ENCODE data around the gene FAM177A1.
"Not testable (repeated sequence)": the region's sequence is repeated elsewhere in the genome, so short reads cannot be mapped to it uniquely, and the experiment has no call there.

Gene FAM177A1, protein sequence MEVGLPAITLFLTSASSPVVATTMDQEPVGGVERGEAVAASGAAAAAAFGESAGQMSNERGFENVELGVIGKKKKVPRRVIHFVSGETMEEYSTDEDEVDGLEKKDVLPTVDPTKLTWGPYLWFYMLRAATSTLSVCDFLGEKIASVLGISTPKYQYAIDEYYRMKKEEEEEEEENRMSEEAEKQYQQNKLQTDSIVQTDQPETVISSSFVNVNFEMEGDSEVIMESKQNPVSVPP

DNA sequence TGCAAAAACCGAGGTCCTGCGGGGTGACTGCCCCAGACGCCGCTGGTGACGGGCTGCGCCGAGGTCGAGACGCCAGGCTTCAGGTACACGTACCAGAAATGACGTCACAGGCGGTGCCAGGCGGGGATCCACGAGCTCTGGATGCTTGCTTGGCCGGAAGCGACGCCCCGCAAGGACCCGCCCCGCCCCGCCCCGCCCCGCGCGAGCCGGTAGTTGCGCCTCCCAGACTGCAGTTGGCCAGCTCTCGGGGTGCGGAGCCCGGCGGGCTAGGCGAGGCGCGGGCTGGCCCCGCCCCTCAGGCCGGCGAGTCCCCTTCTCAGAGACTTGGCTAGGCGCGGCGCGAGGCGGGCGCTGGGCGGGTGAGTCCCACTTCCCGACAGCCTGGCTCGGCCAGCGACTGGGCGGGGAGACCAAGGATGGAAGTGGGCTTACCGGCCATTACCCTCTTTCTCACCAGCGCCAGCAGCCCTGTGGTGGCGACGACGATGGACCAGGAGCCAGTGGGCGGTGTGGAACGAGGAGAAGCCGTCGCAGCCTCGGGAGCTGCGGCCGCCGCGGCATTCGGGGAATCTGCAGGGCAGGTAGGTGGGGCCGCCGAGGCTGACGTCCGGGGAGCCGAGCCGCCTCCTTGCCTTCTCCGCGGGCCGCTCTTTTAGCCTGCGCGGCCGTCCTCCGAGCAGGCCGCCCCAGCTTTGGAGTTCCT lies at the start of gene FAM177A1:
Gene FAM177A1 (plus strand): TSS at position 225 of the 703 bp plus-strand sequence. CDS start 192 bp downstream, at position 417.
- DNase-seq = peak; percentile 97

DNA sequence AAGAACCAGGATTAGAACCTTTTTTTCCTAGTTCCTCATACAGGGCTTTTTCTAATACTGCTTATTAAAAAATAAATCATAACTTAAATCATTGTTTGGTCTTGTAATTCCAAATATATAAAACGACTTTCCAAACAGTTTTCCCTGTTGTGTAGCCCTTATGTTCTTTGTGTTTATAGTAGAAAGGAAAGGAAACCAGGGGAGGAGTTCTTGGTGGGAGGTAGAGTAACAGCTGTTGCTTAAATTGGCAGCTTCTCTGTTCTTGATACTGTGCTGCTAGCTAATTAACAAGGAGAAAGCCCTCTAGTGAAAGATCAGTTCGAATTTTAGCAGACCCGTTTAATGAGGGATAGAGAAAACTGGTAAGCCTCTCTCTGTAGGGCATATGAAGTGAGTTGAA lies 48.3 kb upstream of the FAM177A1 start:
- no peak for DNase-seq

DNA sequence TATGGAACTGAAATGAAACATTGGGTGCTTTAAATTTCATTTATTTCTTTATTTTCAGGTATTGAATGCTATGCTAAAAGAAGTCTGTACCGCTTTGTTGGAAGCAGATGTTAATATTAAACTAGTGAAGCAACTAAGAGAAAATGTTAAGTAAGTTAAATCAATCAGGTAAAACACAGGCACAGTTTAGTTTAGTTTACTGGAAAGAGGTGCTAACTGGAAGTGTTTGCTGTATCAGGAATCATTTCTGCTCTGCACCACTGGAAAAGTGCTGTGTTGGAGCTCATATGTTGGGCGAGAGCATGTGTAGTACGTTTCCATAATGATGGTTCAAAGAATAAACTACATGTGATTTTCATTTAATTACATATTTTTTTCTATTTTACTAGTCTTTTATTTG lies 46.6 kb upstream of the FAM177A1 start:
- no peak for DNase-seq

DNA sequence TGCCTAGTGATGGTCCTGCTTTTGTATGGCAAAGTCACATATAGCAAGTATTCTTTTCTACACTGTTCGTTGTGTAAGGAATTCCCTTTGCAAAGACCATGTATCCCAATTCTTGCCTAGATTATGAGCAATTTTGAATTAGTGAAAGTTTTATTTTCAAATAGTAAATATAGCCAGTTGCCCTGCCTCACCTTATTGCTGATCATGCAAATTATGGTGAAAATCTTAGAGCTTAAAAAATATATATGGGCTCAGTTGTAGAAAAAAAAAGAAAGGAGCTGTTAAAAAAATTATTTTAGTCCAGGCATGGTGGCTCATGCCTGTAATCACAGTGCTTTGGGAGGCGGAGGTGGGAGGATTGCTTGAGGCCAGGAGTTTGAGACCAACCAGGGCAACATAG lies 44.5 kb upstream of the FAM177A1 start:
- no peak for DNase-seq

DNA sequence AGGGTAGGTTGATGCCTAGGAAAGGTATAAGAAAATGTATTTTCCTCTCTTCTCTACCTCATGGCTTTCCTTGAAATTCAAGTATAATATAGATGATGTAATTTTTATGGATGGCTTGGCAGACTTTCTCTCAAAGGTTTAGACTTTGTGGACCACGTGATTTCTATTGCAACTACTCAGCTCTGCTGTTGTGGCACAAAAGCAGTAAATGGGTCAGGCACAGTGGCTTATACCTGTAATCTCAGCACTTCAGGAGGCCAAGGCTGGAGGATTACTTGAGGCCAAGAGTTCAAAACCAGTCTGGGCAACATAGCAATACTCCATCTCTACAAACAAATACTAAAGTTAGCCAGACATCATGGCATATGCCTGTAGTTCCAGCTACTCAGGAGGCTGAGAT lies 41.2 kb upstream of the FAM177A1 start:
- no peak for DNase-seq

DNA sequence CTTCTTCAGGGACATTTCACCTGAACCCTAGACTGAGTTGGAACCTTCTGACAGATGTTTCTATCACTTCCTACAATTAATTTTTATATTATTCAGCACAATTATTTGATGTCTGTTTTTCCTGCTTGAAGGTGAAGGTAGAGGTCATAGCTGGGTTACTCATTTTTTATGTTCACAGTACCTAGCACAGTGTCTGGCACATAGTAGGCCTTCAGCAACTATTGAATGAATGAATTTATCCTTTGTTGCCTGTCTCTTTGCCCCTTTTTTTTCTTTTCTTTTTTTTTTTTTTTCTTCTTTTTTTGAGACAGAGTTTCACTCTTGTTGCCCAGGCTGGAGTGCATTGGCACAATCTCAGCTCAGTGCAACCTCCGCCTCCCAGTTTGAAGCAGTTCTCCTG lies 29.5 kb upstream of the FAM177A1 start:
- no peak for DNase-seq

DNA sequence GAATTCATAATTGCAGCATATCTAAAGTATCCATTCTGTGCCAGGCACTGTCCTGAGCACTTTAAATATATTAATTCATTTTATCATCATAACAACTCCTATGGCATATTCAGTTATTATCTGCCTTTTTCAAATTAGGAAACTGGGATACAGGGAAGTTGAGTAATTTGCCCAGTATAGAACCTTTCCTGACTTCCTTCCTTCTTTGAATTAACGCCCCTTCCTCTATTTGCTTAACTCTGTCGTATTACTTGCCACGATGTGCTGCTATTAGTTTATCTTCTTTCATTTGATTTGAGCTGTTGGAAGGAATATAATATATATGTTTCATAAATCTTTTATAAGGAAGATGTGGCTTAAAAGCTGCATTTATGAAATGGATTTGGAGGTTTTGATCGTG lies 25.4 kb upstream of the FAM177A1 start:
- DNase-seq = peak; percentile 6 to 13

DNA sequence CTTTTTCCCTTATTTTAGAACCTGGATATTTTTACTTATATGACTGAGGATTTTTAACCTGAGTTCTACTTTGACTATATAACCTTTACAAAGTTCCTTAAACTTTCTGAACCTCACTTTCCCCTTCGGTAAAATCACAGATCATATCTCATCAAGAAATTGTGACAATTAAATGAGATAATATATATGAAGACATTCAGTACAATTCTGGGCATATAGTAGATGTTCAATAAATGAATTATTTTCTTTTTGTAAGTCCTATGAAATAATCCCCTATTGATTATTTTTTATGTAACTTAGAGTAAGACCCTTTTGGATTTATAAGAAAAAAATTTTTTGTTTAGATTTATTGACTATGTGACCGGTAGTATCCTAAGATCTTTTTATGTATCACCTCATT lies 17.6 kb upstream of the FAM177A1 start:
- DNase-seq = no peak

DNA sequence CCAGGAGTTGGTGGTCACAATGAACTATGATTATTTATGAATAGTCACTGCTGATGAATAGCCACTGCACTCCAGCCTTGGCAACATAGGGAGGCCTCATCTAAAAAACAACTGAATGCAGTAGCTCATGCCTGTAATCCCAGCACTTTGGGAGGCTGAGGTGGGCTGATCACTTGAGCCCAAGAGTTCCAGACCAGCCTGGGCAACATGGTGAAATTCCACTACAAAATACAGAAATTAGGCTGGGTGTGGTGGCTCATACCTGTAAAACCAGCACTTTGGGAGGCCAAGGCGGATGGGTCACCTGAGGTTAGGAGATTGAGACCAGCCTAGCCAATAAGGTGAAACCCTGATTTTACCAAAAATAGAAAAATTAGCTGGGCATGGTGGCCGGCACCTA lies 13.5 kb upstream of the FAM177A1 start:
- DNase-seq = no peak

DNA sequence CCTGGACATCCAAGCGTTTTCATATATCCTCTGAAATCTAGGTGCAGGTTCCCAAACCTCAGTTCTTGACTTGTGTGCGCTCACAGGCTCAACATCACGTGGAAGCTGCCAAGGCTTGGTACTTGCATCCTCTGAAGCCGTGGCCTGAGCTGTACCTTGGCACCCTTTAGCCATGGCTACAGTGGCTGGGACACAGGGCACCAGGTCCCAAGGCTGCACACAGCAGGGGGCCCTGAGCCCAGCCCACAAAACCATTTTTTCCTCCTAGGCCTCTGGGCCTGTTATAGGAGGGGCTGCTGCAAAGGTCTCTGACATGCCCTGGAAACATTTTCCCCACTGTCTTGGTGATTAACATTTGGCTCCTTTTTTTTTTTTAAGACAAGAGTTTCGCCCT lies 11.6 kb upstream of the FAM177A1 start:
- DNase-seq = no peak

DNA sequence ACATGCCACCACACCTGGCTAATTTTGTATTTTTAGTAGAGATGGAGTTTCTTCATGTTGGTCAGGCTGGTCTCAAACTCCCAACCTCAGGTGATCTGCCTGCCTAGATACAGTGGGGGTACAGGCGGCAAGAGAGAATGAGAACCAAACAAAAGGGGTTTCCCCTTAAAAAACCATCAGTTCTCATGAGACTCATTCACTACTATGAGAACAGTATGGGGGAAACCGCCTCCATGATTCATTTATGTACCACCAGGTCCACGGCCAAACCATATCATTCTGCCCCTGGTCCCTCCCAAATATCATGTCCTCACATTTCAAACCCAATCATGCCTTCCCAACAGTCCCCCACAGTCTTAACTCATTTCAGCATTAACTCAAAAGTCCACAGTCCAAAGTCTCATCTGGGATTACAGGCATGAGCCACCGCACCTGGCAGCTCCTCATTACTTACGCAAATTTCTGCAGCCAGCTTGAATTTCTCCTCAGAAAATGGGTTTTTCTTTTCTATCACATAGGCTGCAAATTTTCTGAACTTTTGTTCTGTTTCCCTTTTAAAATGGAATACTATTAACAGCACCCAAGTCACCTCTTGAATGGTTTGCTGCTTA lies 11.0 kb upstream of the FAM177A1 start:
- DNase-seq = not testable (repeated sequence)

DNA sequence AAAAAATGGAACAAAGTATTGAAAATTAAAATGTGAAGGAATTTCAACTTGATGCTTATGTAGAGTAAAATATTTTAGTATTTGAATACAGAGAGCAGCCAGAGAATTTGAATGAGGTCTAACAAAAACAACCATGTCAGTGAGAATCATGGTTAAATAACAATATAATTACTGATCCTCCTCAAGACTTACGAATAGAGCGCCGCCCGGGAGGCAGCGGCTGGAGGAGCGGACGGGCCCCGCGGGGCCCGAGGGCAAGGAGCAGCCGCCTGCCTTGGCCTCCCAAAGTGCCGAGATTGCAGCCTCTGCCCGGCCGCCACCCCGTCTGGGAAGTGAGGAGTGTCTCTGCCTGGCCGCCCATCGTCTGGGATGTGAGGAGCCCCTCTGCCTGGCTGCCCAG lies 7.8 kb upstream of the FAM177A1 start:
- DNase-seq = not testable (repeated sequence)

DNA sequence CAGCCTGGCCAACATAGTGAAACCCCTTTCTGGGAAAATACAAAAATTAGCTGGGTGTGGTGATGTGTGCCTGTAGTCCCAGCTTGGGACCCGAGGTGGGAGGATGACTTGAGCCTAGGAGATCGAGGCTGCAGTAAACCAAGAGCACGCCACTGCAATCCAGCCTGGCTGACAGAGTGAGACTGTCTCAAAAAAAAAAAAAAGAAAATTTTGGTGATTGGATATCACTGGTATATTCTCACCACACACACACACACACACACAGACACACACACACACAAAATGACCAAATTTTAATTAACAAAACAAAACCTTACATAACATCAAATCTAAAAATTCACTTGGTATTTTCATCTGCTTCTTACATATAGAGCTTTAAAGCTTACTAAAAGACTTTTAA lies 3.4 kb upstream of the FAM177A1 start:
- DNase-seq = no peak

DNA sequence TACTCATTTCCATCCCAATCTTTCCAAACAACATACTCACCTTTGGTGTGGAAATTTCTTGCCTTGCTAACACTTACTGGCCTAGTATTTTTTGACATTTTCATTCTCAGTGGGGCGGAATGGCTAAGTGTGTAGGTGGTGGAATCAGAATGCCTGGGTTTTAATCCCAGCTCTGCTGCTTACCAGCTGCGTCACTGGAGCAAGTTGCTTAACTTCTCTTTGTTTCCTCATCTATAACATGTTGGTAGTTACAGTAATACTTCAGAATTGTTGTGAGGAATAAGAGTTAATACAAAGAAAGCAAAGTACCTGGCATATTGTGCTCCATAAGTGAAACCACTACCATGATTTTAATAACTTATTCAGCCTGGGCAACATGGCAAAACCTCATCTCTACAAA lies 3.0 kb upstream of the FAM177A1 start:
- DNase-seq = peak in 1 of 2 donors; percentile 17

DNA sequence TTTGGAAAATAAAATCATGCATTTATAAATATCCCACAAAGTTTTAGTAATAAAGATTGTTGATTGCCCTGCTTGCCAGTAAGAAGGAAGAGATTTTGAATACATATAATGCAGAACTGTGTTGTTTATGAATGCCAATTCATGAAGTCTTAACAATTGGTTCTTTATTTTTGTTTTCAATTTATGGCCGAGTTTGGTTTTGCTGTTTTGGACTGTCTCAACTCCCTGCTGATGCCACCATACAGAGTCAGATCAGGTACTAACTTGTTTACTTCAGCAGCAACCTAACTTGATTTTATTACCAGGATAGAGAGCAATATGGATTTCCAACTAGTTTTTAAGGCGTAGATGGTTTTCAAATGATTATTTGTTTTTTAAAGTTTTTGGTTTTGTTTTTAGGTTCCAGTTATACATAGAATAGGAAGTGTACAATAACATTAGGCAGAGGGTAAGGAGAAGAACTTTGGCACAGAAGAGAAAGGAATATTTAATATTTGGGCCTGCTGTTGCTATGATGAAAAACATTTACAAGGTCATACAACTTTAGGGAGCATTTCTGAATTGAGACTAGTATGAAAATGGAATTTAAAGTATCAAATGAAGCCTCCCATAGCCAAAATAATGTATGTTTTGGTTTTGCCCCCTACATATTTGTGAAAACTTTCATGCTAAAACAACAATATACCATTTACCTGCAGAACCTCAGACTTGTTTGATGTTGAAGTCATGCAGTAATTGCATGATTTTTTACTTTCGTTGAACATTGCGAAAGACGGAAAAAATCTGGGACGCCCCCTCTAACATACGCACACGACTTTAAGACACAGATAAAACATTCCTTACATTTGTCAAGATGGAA lies 904 bp upstream of the FAM177A1 start:
- DNase-seq = peak; percentile 29 to 74

DNA sequence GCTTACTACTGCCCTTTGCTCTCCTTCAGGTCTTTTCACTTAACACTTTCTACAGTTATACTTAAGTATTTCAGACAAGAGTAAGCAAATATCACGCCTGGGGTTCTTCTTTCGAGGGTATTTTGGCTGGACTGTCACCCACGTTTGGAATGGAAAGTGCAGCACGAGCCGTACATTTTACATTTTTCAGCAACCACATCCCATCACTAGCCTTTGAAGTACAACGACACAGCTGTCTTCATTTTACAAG lies 349 bp upstream of the FAM177A1 start:
- no peak for DNase-seq

DNA sequence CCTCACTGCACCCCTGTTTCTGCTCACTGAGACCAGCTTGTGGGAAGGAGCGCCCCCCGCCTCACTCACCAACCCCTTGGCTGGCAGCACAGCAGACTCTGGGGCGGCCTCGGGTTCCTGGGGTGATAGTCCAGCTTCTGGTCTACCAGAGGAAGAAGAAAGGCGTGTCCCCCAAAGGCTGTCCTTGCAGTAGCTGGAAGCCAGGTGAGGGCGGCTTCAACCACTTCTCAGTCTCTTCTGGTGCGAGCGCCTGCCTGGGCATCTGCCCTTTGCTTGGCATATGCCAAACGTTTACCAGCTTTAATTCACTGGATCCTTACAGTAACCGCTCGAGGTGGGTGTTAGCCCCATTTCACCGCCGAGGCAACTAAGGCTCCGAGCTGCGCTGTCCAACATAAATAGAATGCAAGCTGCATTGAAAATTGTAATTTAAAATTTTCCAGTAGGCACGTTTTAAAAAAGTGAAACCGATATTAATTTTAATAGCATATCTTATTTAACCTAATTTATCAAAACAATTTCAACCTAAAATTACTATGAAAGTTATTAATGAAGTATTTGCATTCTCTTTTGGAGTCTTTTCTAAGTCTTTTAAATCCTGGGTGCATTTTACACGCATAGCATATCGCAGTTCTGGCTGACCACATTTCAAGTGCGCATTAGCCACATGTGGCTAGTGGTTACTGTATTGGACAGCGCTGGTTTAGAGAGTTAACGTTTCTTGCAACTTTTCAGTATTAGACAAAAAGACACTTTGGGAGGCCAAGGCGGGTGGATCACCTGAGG lies 872 bp downstream of the FAM177A1 start:
- no peak for DNase-seq

DNA sequence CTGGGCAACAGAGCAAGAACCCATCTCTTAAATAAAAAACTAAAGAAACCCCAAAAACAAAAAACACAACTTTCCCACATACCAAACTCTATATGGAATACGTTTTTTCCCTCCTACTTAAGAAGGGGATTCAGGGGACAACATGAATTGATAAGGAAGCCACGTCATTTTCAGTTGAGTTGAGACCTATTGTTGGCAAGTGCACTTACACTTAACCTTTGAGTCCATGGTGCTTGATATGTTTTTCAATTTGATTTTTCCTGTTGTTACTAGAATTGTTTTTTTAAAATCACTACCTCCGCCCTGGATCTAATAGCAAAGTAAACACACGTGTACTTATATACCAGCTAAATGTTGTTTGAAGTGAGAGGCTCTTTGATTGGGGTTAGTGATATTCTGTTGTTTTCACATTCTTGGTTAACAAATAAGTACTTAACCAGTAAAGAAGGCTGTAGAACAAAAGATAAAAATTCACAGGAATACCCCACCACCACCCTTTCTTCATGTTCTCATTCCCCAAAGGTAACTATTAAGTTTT lies 2.0 kb downstream of the FAM177A1 start:
- DNase-seq = no peak

DNA sequence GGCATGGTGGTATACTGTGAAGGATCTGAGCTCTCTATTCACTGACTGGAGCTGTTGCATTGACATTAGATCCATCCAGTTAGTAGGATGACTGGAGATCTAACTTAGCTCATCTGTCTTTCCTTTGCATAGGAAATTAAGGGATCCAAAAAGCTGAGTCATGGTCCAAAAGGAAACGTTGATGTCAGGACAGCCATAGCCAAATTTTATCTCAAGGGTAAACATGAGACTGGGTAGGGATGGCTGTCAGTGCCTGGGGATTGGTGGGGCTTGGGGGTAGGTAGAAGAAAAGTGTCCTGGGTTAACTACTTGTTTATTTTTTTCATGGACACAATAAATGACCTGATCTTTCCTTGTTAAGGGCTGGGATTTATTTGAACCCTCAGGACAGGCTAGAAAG lies 4.6 kb downstream of the FAM177A1 start:
- DNase-seq = peak in 1 of 2 donors; percentile 12

DNA sequence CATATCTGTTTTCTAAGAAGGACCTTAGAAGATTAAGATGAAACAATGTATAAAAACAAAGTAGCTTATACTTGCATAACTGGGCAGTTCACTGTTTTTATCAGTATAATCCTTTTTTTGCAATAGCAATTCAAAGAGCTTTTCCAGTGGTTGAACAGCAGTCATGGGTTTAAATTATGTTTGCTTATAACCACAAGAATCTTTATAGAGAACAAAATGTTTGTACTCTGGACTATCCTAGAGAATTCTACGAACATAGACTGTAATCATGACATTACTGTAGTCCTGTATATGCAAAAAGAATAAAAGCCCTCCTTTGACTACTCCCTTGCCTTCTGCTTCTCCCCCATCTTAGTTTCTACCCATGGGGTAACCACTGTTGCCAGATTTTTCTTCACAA lies 5.7 kb downstream of the FAM177A1 start:
- no peak for DNase-seq

DNA sequence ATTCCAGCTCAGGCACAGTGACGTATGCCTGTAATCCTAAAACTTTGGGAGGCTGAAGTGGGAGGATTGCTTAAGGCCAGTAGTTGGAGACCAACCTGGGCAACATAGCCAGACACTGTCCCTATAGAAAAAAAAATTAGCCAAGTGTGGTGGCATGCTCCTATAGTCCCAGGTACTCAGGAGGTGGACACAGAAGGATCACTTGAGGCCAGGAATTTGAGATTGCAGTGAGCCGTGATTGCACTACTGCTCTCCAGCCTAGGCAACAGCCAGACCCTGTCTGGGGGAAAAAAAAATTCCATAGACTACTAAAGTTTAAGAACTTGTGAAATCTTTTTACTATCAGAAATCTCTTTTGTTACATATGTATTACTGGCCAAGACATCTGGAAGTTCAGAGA lies 6.6 kb downstream of the FAM177A1 start:
- DNase-seq = no peak

DNA sequence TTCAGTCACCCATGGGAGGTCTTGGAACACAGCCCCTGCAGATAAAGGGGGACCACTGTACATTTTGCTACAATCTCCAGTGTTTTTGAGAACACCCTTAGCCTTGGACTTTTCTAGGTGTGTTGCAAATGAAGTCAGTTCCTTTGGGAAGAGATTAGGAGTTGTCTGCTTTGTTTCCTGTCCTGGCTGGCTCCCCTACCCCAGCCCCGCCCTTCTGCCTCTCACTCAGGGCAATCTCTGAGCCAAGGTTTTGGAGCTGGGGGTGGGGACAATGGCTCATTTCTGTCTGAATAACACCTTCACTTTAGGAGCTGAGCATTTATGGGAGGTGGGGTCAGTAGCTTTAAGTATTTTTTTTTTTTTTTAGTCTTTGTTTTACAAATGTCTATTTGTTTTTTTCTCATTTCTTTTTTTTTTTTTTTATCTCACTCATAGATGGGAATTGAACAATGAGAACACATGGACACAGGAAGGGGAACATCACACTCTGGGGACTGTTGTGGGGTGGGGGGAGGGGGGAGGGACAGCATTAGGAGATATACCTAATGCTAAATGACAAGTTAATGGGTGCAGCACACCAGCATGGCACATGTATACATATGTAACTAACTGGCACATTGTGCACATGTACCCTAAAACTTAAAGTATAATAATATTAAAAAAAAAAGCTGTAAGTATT lies 15.2 kb downstream of the FAM177A1 start:
- not testable (repeated sequence) for DNase-seq

All from inflammatory macrophage treated with lipopolysaccharide for 1 hour (primary cell).